Ectodermal cell (in vitro differentiated cells): Measurements from ENCODE around the gene NUP58. TPM values are rescaled to one million over a fixed set of nuclear protein-coding genes. Genes with fewer than 3 reads are reported as not detected.
A peak's percentile ranks its signal among the peaks of the same experiment; 100 is the strongest.

Source experiments
- H3K27ac ChIP-seq: 2 replicates; pipeline ENCODE4 v1.7.0; 2013; ENCODE audit warnings: mild to moderate bottlenecking, low read depth, low read length; ENCODE audit not compliant: insufficient read depth, poor library complexity, severe bottlenecking
- H3K27me3 ChIP-seq: 2 replicates; pipeline ENCODE4 v1.7.0; 2013; ENCODE audit warnings: mild to moderate bottlenecking, low read length; ENCODE audit not compliant: insufficient read depth, control insufficient read depth, poor library complexity, severe bottlenecking
- H3K36me3 ChIP-seq: one replicate; pipeline ENCODE4 v1.7.0; 2013; ENCODE audit warnings: low read length; ENCODE audit not compliant: control insufficient read depth, insufficient read depth
- H3K4me1 ChIP-seq: one replicate; pipeline ENCODE4 v1.7.0; 2013; ENCODE audit warnings: low read length; ENCODE audit not compliant: control insufficient read depth, insufficient read depth
- H3K4me3 ChIP-seq: 2 replicates; pipeline ENCODE4 v1.7.0; 2013; ENCODE audit warnings: low read depth, low read length, control low read depth; ENCODE audit not compliant: insufficient read depth
- H3K9me3 ChIP-seq: 2 replicates; pipeline ENCODE4 v1.7.0; 2013; ENCODE audit warnings: mild to moderate bottlenecking, low read length, moderate library complexity; ENCODE audit not compliant: control insufficient read depth
- WGBS, 2 experiments: methylation state at CpG; one replicate each; pipeline ENCODE4 v1.1.7; 2013; ENCODE audit warnings: missing lambda C conversion rate in 2 of 2; 5-methylcytosine and 5-hydroxymethylcytosine counted together
- polyA plus RNA-seq, 4 experiments: library from polyadenylated mRNA; stranded (reverse); fragments of 50-300 nt; gene quantifications; one replicate each; pipeline ENCODE4 v1.2.3, GENCODE V29; 2013

NUP58 gene
- polyA plus RNA-seq (2013, experiment 1 of 4) = 59.5 TPM
- polyA plus RNA-seq (2013, experiment 2 of 4) = 57.6 TPM
- 45.5 TPM for polyA plus RNA-seq (2013, experiment 3 of 4)
- polyA plus RNA-seq (2013, experiment 4 of 4) = 49.0 TPM

- WGBS, 2 experiments = 2 to 3% methylated on average over 64 of the region's 64 CpGs
- Histone ChIP-seq H3K9me3 (no peaks in the 10 kb centered on the region), H3K4me3 (peak within 1 kb of the TSS; percentile 78), H3K27me3 (peaks cover 26% of the 10 kb centered on the region), H3K36me3 (peaks cover 8% of the 10 kb centered on the region), H3K27ac (peak within 1 kb of the TSS; percentile 51), H3K4me1 (peaks cover 2% of the 10 kb centered on the region)
Measured at GRCh38 chr13:25301347-25302113, at the start of gene NUP58. NUP58 (plus strand) TSS chr13:25301625; CDS start chr13:25301774, 149 bp downstream.

GRCh38 chr13:25252225-25252624 lies 49.2 kb upstream of the NUP58 start:
- 92 to 95% methylated on average over 4 of the region's 4 CpGs for WGBS, 2 experiments
- no peaks in the 10 kb centered on the region for H3K36me3 ChIP-seq

GRCh38 chr13:25252752-25253151 lies 48.7 kb upstream of the NUP58 start:
- WGBS, 2 experiments = 94 to 95% methylated on average over 2 of the region's 2 CpGs
- H3K9me3 ChIP-seq = no peaks in the 10 kb centered on the region
- no peak overlapping the region for H3K27ac ChIP-seq
- no peak overlapping the region for H3K4me3 ChIP-seq
- H3K4me1 ChIP-seq = no peaks in the 10 kb centered on the region
- H3K27me3 ChIP-seq = no peaks in the 10 kb centered on the region
- no peaks in the 10 kb centered on the region for H3K36me3 ChIP-seq

More at GRCh38 chr13:25252225-25252624, 49.2 kb upstream of the NUP58 start:
- H3K4me3 ChIP-seq = no peak overlapping the region
- no peaks in the 10 kb centered on the region for H3K9me3 ChIP-seq
- no peaks in the 10 kb centered on the region for H3K27me3 ChIP-seq
- no peak overlapping the region for H3K27ac ChIP-seq
- H3K4me1 ChIP-seq = no peaks in the 10 kb centered on the region

DNA sequence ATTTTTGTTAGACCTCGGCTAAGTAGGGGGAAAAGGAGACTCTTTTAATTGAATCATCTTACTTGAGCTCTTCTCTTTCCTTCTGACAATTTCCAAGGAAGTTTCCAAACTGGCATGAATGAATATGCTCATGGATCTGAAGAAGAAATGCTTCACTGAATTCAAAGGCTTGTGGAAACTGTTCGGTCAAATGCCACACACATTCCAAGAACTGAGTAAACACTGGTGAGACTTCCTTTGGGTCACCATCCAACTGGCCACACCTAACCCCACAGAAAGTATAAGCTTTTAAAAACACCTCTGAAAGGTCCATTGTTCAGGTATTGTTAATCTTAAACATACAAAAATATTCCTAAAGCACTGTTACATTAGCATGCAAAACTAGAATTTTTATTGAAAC lies 47.7 kb upstream of the NUP58 start:
- Histone ChIP-seq H3K4me3 (no peak overlapping the region), H3K27me3 (no peaks in the 10 kb centered on the region), H3K4me1 (no peaks in the 10 kb centered on the region), H3K27ac (no peak overlapping the region), H3K9me3 (no peaks in the 10 kb centered on the region), H3K36me3 (no peaks in the 10 kb centered on the region)
- 89 to 93% methylated on average over 2 of the region's 2 CpGs for WGBS, 2 experiments

DNA sequence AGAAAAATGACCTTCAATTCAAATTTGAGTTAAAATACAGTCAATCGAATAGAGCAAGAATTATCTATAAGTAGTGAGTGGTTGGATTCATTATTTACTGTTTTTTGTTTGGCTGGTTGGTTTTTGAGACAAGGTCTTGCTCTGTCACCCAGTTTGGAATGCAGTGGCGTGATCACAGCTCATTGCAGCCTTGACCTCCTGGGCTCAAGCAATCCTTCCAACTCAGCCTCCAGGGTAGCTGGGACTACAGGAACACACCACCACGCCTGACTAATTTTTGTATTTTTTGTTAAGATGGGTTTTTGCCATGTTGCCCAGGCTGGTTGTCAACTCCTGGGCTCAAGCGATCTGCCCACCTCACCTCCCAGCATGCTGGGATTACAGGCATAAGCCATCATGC lies 39.2 kb upstream of the NUP58 start:
- Histone ChIP-seq H3K36me3 (peaks cover 9% of the 10 kb centered on the region), H3K27ac (no peak overlapping the region), H3K9me3 (no peaks in the 10 kb centered on the region), H3K4me1 (no peaks in the 10 kb centered on the region), H3K27me3 (no peaks in the 10 kb centered on the region), H3K4me3 (no peak overlapping the region)
- WGBS, 2 experiments = 85 to 96% methylated on average over 4 of the region's 4 CpGs

- WGBS, 2 experiments = 85 to 92% methylated on average over 5 of the region's 5 CpGs
- peaks cover 9% of the 10 kb centered on the region for H3K36me3 ChIP-seq
- no peak overlapping the region for H3K27ac ChIP-seq
- H3K4me3 ChIP-seq = no peak overlapping the region
- H3K9me3 ChIP-seq = no peaks in the 10 kb centered on the region
- H3K27me3 ChIP-seq = no peaks in the 10 kb centered on the region
- H3K4me1 ChIP-seq = no peaks in the 10 kb centered on the region
Measured at GRCh38 chr13:25266706-25267105, 34.7 kb upstream of the NUP58 start.

GRCh38 chr13:25267715-25268114 lies 33.7 kb upstream of the NUP58 start:
- no peaks in the 10 kb centered on the region for H3K27me3 ChIP-seq
- no peak overlapping the region for H3K4me3 ChIP-seq
- H3K4me1 ChIP-seq = no peaks in the 10 kb centered on the region
- WGBS, 2 experiments = 85 to 89% methylated on average over 1 of the region's 1 CpG
- no peak overlapping the region for H3K27ac ChIP-seq
- no peaks in the 10 kb centered on the region for H3K9me3 ChIP-seq
- peaks cover 9% of the 10 kb centered on the region for H3K36me3 ChIP-seq

DNA sequence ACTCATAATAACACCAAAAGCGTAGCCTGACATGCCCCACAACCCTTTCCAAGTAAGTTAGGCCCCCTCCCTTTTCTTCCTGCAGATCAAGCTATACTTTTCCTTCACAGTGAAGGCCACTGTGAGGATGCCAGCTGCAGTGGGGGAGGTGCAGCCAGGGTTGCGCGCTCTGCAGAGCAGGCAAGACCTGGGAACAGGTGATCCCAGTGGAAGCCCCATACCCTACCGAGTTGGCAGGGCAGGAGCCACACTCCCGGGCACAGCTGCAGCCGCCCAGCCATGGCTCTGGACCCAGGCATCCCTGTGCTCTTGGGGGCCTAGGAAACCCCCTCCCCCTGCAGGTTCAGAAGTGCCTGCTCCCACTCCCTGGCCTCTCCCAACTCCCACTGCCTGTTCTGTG lies 32.9 kb upstream of the NUP58 start:
- Histone ChIP-seq H3K27ac (no peak overlapping the region), H3K9me3 (no peaks in the 10 kb centered on the region), H3K4me1 (no peaks in the 10 kb centered on the region), H3K27me3 (no peaks in the 10 kb centered on the region), H3K36me3 (peaks cover 9% of the 10 kb centered on the region), H3K4me3 (no peak overlapping the region)
- 90 to 92% methylated on average over 6 of the region's 6 CpGs for WGBS, 2 experiments

DNA sequence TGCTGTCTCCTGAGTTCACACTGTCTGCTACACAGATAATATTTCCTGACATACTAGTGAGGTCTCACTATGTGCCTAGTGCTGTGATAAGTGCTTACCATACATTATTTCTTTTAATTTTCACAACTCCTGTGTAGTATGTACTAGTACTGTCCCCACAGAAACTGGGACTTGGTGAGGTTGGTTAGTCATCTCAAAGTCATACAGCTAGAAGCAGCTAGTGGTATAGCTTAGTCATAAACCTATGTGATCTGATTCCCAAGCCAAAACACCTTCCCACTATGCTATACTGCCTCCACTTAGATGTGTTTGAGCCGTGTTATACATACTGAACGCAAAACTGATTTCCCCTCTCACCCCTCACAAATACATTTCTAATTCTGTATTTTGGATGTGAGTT lies 24.7 kb upstream of the NUP58 start:
- Histone ChIP-seq H3K4me1 (no peaks in the 10 kb centered on the region), H3K27ac (no peak overlapping the region), H3K36me3 (no peaks in the 10 kb centered on the region), H3K9me3 (no peaks in the 10 kb centered on the region), H3K27me3 (no peaks in the 10 kb centered on the region), H3K4me3 (no peak overlapping the region)
- WGBS, 2 experiments = 90 to 100% methylated on average over 1 to 2 of the region's 2 CpGs

DNA sequence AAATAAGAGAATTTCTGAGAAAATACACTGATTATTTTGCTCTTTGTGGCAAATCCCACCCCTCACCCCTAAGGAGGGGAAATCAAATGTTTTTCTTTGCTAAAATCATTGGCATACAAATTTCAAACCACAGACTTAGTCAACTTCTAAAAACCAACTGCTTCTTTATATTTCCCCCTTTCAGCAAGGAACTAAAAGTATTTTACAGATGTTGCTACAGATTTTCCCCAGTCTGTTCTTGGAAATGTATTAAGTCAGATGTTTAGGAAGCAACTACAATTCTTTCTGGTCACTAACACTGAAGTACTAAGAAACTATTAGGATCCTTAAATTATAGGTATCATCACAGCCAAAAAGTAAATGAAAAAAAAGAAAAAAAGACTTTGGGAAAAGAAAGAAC lies 21.0 kb upstream of the NUP58 start:
- no peaks in the 10 kb centered on the region for H3K4me1 ChIP-seq
- no peaks in the 10 kb centered on the region for H3K36me3 ChIP-seq
- H3K27ac ChIP-seq = no peak overlapping the region
- no peaks in the 10 kb centered on the region for H3K9me3 ChIP-seq
- H3K27me3 ChIP-seq = no peaks in the 10 kb centered on the region
- no peak overlapping the region for H3K4me3 ChIP-seq
